NCI-H1048 (cell line): ENCODE data around the gene KIF3C.
"Not testable (repeated sequence)": the region's sequence is repeated elsewhere in the genome, so short reads cannot be mapped to it uniquely, and the experiment has no call there.

Experiments used
- DNase-seq: peaks from one replicate; lab custom pipeline; 2025; lab: John Stamatoyannopoulos, UW

Gene KIF3C

DNA sequence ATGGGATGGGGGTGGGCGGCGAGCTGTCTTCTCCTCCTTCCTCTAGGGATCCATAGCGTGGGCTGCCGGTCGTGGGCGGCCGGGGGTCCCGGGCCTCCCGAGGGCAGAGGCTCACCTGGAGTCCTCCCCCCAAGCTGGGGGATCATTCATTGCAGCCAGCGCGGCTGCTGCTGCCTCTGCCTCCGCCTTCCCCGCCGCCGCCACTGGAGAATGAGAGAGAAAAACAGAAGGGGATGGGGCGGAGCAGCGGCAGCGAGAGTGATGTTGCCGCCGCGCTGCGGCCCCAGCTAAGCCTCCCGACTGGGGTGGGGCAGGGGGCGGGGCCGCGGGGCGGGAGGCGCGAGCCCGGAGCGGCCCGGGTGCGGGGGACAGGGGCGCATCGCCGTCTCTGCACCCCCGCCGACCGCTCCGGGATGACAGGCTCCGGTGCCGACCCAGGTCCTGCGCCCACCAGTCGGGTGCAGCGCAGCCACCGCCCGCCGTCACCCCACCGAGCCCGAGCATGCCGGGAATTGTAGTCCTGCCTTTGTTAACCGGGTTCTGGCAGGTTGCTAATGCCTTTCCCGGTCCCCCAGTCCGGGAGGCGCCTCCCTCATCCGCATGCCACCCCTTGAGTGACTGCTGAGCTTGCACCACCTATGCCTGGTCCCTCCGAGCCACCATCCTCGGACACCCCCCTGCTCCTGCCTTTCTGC, at the start of gene KIF3C:
Gene KIF3C, minus strand, starts transcription at position 225 of the 695 bp plus-strand sequence. CDS start 580 bp downstream, outside the sequence.
- no peak for DNase-seq

DNA sequence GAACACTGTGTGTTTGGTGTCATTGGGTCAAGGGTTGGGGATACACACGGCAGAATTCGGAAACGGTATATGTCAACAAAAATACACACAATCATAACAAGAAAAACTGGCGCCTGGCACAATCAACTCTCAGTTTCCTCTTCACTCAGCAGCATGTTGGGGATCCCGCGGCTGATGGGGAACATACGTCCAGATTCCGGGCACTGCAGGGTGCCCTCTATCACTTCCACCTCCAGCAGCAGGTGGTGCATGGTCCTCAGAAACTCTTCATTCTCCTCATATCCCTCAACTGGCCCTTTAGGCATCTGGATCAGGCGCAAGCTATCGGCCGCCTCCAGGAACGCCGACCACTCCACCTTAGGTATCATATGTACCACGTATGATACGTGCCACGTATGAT, 45.8 kb upstream of the KIF3C start:
- not testable (repeated sequence) for DNase-seq

DNA sequence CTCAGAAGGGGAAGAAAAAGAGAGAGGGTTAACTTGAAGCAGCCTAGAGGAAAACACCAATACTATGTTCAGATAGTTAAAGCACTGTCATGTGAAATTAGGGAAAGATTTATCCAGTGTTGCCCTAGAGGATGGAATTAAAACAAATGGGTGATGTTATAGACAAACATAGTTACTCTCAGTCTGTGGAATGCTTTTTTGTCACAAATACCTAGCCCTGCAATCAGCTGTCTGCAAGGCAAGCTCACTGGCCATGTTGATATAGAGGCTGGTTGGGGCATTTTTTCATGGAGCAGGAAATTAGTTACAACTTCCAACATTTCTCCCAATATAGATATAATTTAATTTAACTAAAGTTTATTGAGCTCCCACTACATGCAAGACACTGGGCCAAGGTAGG, 43.2 kb upstream of the KIF3C start:
- no peak for DNase-seq

DNA sequence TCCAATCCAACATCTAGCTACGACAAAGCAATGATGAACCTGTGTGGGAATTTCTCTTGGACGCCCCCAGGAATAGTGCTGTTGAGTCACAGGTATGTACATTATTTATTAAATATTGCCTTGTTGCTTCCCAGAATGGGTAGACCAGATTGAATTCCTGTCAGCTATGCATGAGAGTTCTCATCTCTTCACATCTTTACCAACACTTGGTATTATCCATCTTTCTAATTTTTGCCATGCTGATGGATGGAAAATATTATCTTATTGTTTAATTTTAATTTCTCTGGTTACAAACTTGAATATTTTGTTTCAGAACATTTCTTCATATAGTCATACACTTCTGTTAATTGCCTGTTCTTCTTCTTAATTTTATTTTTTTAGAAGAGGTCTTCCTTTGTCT, 42.0 kb upstream of the KIF3C start:
- DNase-seq, result no peak

DNA sequence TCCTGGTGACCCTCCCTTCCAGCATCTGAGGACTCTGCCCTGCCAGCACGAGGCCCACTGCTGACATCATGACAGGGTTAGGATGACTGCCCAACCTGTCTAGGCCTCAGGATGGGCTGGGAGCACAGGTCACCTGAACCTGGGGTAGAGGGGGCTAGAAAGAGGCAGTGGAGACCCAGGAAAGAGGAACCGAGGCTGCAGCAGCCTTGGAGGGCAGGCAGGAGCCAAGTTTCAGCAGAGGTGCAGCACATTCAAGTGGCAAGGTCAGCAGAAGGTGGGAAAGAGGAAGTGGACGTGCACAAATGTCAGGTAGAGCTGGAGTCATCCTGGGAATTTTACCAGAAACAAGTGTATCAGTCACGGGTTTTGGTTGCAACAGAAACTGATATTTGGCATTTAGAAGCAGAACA, 37.9 kb upstream of the KIF3C start:
- no peak for DNase-seq

DNA sequence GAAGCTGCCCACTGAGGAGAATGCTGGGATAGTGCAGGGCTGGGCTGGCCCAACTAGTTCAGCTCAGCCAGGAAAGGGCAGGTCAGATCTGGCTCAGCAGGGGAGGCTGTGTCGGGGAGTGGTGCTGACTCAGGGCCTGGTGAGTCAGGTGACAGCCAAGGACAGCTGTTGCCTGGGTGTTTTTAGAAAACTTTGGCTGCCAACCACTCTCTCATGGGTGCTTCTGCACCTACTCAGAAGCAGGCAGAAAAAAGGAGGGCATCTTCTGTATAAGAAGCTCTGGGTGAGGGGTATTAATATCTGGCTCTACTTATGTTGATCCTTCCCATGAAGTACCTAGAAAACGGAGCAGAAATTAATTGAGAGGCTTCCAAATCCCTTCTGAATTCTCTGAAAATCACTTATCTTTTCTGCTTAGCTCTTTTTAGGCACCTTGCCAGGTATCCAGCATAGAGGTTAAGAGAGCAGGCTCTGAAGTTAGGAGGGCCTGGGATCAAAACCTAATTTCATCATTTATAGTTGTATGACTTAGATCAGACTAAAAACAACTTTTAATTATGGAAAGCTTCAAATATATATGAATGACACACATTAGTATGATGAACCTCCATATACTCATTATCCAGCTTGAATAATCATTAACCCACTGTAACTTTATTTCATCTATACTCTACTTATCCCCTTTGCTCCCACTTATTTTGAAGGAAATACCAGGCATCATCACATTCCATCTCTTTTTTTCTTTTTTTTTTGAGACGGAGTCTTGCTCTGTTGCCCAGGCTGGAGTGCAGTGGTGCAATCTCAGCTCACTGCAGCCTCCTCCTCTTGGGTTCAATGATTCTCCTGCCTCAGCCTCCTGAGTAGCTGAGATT, 36.1 kb upstream of the KIF3C start:
- DNase-seq, result no peak

DNA sequence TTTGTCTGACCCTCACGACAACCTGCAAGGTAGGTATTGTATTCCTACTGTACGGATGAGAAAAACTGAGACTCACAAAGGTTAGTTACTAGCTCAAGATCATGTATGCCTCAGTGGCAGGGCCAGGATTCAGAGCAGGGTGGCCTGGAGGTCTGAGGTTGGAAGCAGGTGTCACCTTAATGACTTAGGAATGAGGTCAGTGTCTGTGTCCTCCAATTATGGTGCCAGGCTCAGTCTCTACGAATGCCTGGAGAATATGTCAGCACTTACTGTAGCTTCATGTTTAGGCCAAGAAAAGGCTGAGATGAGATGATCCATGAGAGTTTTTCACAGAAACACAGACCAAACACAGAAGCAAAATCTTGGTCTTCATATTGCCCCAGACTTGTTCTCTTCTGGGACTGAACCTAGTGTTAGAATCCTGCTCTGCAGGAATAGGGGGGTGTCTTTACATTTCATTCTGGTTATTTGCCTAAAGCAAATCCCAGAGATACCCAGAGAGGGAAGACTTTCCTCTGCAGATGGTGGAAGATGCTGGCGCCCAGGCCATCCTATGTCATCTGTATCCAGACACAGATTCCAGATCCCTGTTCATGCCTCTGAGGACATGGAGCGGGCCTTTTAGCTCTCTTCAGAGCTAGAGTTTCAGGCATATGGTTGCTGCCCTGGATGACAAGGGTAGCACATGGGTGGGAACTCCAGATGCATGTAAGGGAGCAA, 35.3 kb upstream of the KIF3C start:
- no peak for DNase-seq

DNA sequence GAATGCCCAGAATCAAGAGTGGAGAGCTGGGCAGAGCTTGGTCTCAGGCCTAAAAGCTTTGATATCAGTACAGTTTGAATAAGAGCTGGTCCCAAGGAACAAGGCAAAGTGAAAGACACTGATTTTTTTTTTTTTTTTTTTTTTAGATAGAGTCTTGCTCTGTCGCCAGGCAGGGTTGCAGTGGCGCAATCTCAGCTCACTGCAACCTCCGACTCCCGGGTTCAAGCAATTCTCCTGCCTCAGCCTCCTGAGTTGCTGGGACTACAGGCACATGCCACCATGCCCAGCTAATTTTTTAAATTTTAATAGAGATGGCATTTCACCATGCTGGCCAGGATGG, 34.4 kb upstream of the KIF3C start:
- DNase-seq, result not testable (repeated sequence)

DNA sequence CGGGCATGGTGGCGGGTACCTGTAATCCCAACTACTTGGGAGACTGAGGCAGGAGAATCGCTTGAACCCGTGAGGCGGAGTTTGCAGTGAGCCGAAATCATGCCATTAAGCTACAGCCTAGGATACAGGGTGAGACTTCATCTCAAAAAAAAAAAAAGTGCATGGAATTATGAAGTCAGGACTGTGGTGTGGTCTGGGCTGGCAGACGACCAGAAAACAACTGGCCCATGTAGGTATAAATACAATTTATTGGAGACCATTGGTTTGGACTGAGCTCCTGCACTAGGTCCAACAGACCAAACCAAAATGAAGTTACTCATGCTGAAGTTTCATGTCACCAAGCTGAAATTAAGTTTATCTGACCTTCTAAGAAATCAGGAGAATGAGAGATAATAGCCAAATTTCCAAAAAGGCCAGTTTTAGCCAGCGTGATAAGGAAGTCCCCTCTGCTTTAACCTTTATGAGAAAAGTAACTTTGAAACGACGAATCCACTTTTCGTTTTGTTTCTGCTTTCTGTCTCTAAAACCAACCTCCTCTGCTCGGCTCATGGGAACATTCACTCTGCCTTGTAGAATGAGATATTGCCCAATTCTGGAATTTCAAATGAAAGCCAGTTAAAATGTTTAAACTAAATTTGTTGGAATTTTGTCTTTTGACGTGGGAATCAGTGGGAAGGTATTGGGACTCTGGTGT, 33.9 kb upstream of the KIF3C start:
- no peak for DNase-seq

DNA sequence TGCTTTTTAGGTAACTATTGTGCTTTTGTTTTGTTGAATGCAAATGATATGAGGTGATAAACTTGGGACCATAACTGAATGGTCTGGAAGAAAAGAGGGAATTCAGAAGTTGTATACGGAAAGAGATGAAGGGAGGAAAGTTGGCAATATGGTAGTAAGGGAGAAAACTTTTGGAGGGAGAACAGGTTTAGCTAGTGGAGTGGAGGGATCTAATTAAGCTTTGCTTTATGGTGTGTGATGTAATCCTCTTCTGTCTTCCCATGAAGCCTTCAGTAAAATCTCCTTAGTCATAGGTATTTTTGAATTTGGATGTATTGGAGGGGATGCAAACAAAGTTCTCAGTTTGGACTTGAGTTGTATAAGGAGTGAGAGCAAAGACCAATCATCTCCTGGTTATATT, 31.4 kb upstream of the KIF3C start:
- DNase-seq, result no peak

DNA sequence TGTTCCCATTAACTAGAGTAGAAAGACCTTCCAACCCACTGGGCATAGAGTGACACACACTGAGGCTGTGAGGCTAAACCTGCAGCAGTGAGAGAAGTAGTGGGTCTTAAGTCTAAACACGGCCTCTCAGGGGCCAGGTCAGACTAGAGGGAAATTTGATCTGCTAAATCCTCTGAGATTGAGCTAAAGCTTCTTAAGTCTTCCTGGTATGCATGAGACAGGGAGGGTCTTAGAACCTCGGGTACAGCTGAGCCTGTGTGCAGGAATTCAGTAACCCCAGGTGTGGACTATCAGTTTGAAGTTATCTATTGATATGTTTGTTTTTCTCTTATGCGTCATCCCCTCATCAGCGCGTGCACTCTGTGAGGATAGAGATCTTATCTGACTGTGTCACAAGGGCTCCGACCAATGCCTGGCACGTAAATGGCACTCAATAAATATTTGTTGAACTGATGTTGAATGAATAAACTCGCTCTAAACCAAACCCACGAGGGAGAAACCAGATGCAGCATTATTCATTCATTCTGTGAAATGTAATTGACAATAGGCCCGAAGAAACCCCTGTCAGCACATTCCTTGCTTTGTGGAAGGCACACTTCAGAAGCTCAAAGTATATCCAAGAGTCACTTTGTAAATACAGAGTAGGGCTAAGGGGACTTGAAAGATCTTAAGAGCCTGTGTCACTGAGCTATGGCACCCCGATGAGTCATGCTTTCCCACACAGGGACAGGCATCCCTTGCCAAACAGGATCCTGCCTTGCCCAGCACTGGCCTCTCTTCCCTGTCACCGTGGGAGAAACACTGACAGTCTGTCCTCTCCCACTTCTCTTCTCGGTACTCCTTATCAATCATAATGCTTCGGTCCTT, 29.9 kb upstream of the KIF3C start:
- no peak for DNase-seq

DNA sequence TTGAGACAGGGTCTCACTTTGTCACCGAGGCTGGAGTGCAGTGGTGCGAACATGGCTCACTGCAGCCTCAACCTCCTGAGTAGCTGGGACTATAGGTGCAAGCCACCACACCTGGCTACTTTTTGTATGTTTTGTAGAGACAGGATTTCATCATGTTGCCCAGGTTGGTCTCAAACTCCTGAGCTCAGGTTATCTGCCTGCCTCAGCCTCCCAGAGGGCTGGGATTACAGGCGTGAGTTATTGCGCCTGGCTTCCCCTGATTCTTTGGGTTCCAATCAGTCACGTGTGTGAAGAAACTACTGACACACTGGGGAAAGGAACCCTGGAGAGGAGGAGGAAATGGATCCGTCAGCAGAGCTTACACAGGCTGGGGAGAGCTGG, 29.3 kb upstream of the KIF3C start:
- DNase-seq, result no peak

DNA sequence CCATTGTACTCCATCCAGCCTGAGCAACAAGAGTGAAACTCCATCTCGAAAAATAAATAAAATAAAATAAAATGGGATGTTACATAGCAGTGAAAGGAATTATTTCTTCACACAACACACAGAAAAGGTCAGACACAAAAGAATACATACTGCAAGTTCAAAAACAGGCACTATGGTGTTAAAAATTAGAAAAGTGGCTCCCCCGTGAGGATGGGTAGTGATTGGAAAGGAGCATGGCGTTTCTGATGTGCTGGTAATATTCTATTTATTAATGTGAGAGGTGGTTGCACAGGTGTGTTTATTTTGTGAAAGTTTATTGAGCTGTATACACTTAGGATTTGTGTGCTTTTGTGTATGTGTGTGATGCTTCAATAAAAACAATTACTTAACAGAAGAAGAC, 28.6 kb upstream of the KIF3C start:
- no peak for DNase-seq

DNA sequence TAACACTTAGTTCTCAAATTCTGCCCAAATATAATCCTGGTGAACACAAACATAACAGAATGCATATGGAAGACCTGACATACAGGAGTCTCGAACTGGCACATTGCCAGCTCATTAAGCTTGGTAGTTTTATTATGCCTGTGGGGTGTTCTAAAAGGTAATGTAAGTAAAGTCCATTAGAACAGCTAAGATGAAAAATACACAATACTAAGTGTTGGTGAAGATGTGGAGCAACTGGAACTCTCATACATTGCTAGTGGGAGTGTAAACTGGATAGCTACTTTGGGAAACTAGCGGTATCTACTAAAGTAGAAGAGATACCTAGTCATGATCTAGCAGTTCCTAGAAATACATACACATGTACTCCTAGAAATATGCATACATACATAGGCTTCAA, 27.3 kb upstream of the KIF3C start:
- no peak for DNase-seq

DNA sequence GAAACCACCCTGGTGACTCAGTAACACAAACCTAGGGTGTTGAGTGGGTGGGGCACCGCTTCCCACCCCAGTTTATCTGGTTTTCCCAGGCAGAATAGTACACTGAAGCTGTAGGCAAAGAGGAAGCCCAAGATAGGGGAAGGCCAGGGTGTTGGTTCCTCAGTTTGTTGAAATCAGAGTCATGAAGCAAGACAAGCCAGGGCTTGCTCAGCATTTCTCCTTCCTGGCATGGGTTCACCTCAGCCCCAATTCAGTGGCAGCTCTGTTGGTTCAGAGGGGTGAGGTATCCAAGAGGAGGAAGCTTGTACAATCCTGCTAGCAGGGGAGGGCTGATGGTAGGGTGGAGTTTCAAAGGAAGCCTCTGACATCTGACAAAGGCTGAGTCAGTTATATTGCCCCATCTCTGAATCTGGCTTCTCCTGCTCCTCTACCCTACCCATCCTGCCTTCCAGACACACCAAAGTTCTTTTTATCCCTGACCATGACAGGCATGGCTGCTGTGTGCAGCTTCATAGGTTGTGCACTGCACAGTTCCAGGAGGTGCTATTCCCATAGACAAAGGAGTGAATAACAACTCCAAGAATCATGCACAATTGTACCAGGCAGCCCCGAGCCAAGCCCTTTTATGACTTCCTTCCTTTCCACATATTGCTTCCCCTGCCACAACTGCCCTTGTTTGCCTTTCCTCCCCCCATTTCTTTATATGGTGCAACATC, 26.7 kb upstream of the KIF3C start:
- DNase-seq, result no peak

DNA sequence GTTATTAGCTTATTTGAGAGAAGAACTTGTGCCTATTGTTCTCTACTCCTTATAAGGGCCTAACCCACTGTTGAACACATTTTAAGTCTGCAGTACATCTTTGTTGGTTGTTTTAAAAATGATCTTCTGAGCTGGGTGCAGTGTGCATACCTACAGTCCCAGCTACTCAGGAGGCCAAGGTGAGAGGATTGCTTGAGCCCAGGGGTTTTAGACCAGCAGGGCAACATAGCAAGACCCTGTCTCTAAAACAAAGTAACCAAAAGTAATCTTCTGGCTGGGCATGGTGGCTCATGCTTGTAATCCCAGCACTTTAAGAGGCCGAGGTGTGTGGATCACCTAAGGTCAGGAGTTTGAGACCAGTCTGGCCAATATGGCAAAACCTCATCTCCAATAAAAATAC, 25.8 kb upstream of the KIF3C start:
- no peak for DNase-seq

DNA sequence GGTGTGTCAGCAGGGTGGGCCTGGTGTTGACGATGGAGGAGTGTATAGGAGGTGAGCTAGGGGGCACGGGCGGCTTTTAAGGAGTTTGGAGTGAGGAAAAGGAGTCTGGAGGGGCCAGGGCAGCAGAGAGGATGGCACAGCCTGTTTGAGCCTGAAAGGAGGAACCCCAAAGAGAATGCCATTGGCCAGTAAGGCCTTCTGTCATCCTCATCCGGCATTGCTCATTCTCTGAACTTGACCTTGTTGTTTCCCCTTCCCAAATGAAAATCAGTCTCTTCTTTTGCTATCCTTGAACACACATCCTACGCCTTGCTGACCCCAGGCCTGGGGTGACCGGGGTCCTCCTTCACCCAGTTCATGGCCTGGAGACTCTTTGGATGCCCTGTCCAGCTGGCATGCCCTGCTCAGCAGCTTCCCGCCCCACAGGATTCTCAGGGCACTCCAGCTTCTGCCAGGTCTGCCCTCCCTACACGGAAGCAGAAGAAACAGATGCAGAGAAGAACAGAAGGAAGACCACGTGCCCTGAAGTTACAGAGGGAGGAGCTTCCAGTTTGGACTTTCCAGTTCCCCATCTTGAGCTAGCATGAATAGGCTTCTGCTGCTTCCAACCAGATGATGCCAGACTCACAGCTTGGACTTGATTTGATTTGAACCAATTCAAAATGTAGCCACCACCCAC, 20.5 kb upstream of the KIF3C start:
- no peak for DNase-seq

DNA sequence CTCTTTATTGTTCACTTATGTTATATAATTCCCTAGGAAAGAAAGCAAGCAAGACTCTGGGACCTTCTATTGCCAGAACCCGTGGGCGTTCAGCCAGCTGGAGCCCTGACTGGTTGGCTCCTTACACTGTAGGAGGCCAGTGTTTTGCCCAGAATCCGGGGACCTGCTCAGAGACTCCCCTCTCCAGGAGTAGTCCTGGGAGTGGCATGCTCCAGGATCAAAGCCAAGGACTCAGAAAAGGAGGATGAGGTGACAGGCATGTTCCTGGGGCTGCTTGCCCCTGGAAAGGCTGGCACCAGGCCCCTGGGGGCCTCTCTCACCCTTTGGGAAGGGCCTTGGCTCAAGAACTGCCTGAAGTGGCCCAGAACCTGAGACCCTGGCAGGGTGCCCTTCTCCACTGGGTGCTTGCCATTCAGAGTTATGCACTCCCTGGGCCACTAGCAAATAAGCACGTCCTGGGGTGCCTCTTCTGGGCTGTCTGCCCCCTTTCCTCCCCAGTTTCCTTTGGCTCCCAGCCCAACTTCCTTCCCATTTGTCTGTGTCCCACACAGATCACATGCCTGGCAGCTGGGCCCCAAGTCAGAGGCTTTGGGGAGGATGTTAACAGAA, 19.6 kb upstream of the KIF3C start:
- DNase-seq, result no peak

DNA sequence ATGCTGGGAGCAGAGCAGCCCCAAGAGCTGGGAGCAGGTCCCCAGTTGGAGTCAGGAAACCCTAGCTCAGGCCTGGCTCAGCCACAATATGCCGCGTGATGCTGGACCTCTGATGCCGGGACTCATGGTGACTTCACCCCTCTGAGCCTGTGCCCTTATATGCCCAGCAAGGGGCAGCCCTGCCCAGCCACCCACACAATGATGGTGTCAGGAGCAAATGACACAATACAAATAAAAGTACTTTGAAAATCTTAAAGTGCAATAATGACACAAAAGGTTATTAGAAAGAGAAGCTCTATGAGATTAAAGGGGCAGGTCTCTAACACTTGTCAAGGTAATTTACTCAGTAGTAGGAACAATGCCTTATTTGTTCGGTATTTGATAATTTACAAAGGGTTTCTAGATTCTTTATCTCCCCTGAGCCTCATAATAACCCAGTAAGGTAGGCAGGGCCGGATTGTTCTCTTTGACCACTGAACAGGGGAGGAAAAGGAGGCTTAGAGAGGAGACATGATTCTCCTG, 18.3 kb upstream of the KIF3C start:
- DNase-seq, result no peak
